K562 (cell line): ENCODE data around the gene DYNC1H1.

Experiments used
- BHLHE40 ChIP-seq: IDR thresholded peaks from 2 replicates; pipeline ENCODE4 v1.6.1; 2011; ENCODE audit warnings: low read length, improper control_type of control experiment
- CREB1 ChIP-seq, 2 experiments: sonication (generic) in 1 of 2; formaldehyde crosslinking in 1 of 2; IDR thresholded peaks; 2 replicates each; pipeline versions ENCODE4 v1.6.1 to v1.8.0; 2012 to 2022; ENCODE audit warnings: inconsistent platforms in 1 of 2, mild to moderate bottlenecking in 1 of 2, missing genetic modification reagents in 1 of 2, moderate library complexity in 1 of 2
- ETV6 ChIP-seq, 3 experiments: fragments of 150-350 bp in 1 of 3; sonication (generic) in 1 of 3; formaldehyde crosslinking in 1 of 3; IDR thresholded peaks; 2 replicates each; pipeline versions ENCODE4 v1.6.1 to v1.8.0; 2014 to 2022; ENCODE audit warnings: borderline replicate concordance in 2 of 3, low read depth in 2 of 3, antibody characterized with exemption in 1 of 3, low read length in 1 of 3, mild to moderate bottlenecking in 1 of 3, missing genetic modification reagents in 1 of 3
- EZH2 ChIP-seq: IDR thresholded peaks from 2 replicates; pipeline ENCODE4 v1.6.1; 2012; ENCODE audit warnings: low read depth, mild to moderate bottlenecking, inconsistent platforms, low read length, borderline replicate concordance
- POLR2AphosphoS5 ChIP-seq: IDR thresholded peaks from 2 replicates; pipeline ENCODE4 v1.6.1; 2011; ENCODE audit warnings: mild to moderate bottlenecking, low read depth, low read length, moderate library complexity; ENCODE audit not compliant: control insufficient read depth, insufficient read depth
- SAFB ChIP-seq: fragments of 200-400 bp; formaldehyde crosslinking; IDR thresholded peaks from 2 replicates; pipeline ENCODE4 v1.6.1; 2017; ENCODE audit warnings: low read depth, low read length, borderline replicate concordance
- SIN3A ChIP-seq, 2 experiments: fragments of 150-350 bp in 1 of 2; IDR thresholded peaks; 2 replicates each; pipeline ENCODE4 v1.6.1; 2011 to 2016; ENCODE audit warnings: borderline replicate concordance in 2 of 2, low read depth in 2 of 2, low read length in 2 of 2, mild to moderate bottlenecking in 2 of 2, moderate library complexity in 2 of 2; ENCODE audit not compliant: control insufficient read depth in 1 of 2
- SIX5 ChIP-seq, 2 experiments: IDR thresholded peaks; 2 replicates each; pipeline ENCODE4 v1.6.1; 2011; ENCODE audit warnings: low read length in 2 of 2, borderline replicate concordance in 1 of 2, low read depth in 1 of 2, mild to moderate bottlenecking in 1 of 2, moderate library complexity in 1 of 2; ENCODE audit not compliant: insufficient read depth in 1 of 2
- TAF1 ChIP-seq: IDR thresholded peaks from 2 replicates; pipeline ENCODE4 v1.6.1; 2011; ENCODE audit warnings: mild to moderate bottlenecking, low read length, moderate library complexity; ENCODE audit not compliant: insufficient read depth, control insufficient read depth, severe bottlenecking; ENCODE audit errors: extremely low read depth
- THAP7 ChIP-seq: fragments of 250-450 bp; sonication (Bioruptor Pico); IDR thresholded peaks from 2 replicates; pipeline ENCODE4 v1.5.0; 2021
- ZNF274 ChIP-seq: IDR thresholded peaks from 2 replicates; pipeline ENCODE4 v1.6.1; 2011; ENCODE audit warnings: low read depth, mild to moderate bottlenecking, low read length, moderate library complexity, borderline replicate concordance
- TF ChIP-seq, protein P1 (sequence below), 2 experiments: fragments of 450-650 bp; formaldehyde crosslinking in 1 of 2; IDR thresholded peaks; 2 replicates each; pipeline versions ENCODE4 v1.4.0 to v1.6.1; 2014 to 2020; ENCODE audit warnings: mild to moderate bottlenecking in 2 of 2, borderline replicate concordance in 1 of 2, low read depth in 1 of 2
- TF ChIP-seq, protein P2 (sequence below), 2 experiments: fragments of 450-650 bp; IDR thresholded peaks; 2 replicates each; pipeline ENCODE4 v1.6.1; 2018; ENCODE audit warnings: mild to moderate bottlenecking in 2 of 2, low read depth in 1 of 2; ENCODE audit not compliant: partially characterized antibody in 2 of 2

DNA sequence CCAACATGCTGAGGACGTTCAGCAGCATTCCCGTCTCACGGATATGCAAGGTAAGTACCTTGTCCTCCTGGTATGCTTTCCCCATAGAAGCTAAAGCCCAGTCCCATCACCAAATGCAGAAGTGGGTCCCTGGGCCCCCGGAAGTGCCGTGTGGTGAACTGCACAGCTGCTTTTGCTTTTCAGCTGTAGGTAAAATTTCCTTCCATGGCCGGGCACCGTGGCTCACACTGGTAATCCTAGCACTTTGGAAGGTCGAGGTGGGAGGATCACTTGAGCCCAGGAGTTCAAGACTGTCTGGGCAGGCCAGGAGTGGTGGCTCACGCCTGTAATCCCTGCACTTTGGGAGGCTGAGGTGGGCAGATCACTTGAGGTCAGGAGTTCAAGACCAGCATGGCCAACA is 78.3 kb downstream of the DYNC1H1 start:
- TF ChIP-seq SIX5 (IDR thresholded peaks at IDR 0.05; ENCODE audit: borderline replicate concordance in 1 of 2, insufficient read depth in 1 of 2, low read depth in 1 of 2, low read length in 2 of 2) (no peak), CREB1 (IDR thresholded peaks at IDR 0.05) (no peak), CREB1 (CRISPR knock-in tag; IDR thresholded peaks at IDR 0.05) (no peak), ETV6 (IDR thresholded peaks at IDR 0.05; ENCODE audit: borderline replicate concordance in 1 of 2, low read depth in 2 of 2, low read length in 1 of 2) (no peak), ETV6 (CRISPR knock-in tag; IDR thresholded peaks at IDR 0.05; ENCODE audit: borderline replicate concordance) (no peak), TAF1 (no peak), ZNF274 (no peak), EZH2 (no peak), POLR2AphosphoS5 (no peak), THAP7 (CRISPR knock-in tag) (no peak), SAFB (no peak), SIN3A (IDR thresholded peaks at IDR 0.05; ENCODE audit: borderline replicate concordance in 2 of 2, control insufficient read depth in 1 of 2, low read depth in 2 of 2, low read length in 2 of 2) (no peak), BHLHE40 (no peak)
- TF ChIP-seq, protein P1, sequence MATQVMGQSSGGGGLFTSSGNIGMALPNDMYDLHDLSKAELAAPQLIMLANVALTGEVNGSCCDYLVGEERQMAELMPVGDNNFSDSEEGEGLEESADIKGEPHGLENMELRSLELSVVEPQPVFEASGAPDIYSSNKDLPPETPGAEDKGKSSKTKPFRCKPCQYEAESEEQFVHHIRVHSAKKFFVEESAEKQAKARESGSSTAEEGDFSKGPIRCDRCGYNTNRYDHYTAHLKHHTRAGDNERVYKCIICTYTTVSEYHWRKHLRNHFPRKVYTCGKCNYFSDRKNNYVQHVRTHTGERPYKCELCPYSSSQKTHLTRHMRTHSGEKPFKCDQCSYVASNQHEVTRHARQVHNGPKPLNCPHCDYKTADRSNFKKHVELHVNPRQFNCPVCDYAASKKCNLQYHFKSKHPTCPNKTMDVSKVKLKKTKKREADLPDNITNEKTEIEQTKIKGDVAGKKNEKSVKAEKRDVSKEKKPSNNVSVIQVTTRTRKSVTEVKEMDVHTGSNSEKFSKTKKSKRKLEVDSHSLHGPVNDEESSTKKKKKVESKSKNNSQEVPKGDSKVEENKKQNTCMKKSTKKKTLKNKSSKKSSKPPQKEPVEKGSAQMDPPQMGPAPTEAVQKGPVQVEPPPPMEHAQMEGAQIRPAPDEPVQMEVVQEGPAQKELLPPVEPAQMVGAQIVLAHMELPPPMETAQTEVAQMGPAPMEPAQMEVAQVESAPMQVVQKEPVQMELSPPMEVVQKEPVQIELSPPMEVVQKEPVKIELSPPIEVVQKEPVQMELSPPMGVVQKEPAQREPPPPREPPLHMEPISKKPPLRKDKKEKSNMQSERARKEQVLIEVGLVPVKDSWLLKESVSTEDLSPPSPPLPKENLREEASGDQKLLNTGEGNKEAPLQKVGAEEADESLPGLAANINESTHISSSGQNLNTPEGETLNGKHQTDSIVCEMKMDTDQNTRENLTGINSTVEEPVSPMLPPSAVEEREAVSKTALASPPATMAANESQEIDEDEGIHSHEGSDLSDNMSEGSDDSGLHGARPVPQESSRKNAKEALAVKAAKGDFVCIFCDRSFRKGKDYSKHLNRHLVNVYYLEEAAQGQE (IDR thresholded peaks at IDR 0.05; ENCODE audit: borderline replicate concordance): no peak
- TF ChIP-seq, protein P1 (CRISPR knock-in tag; IDR thresholded peaks at IDR 0.05; ENCODE audit: low read depth): no peak
- TF ChIP-seq, protein P2, sequence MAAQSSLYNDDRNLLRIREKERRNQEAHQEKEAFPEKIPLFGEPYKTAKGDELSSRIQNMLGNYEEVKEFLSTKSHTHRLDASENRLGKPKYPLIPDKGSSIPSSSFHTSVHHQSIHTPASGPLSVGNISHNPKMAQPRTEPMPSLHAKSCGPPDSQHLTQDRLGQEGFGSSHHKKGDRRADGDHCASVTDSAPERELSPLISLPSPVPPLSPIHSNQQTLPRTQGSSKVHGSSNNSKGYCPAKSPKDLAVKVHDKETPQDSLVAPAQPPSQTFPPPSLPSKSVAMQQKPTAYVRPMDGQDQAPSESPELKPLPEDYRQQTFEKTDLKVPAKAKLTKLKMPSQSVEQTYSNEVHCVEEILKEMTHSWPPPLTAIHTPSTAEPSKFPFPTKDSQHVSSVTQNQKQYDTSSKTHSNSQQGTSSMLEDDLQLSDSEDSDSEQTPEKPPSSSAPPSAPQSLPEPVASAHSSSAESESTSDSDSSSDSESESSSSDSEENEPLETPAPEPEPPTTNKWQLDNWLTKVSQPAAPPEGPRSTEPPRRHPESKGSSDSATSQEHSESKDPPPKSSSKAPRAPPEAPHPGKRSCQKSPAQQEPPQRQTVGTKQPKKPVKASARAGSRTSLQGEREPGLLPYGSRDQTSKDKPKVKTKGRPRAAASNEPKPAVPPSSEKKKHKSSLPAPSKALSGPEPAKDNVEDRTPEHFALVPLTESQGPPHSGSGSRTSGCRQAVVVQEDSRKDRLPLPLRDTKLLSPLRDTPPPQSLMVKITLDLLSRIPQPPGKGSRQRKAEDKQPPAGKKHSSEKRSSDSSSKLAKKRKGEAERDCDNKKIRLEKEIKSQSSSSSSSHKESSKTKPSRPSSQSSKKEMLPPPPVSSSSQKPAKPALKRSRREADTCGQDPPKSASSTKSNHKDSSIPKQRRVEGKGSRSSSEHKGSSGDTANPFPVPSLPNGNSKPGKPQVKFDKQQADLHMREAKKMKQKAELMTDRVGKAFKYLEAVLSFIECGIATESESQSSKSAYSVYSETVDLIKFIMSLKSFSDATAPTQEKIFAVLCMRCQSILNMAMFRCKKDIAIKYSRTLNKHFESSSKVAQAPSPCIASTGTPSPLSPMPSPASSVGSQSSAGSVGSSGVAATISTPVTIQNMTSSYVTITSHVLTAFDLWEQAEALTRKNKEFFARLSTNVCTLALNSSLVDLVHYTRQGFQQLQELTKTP (IDR thresholded peaks at IDR 0.05; ENCODE audit: low read depth in 1 of 2, partially characterized antibody in 2 of 2): no peak
